Activated CD4-positive, CD25-positive, alpha-beta regulatory T cell treated with anti-CD3 and anti-CD28 coated beads, Interleukin-2, amount 50 U/mL, for 16 hours (primary cell): ENCODE results near the gene CNKSR3.

Experiments
- DNase-seq: peaks from one replicate; pipeline ENCODE4 v3.0.0-alpha.2; 2020; ENCODE audit warnings: low read depth, low spot score

Gene CNKSR3

GRCh38 chr6:154383273-154383672 lies 127.2 kb downstream of the CNKSR3 start:
- DNase-seq: no peak

- no peak for DNase-seq
These were observed 127.7 kb downstream of the CNKSR3 start for GRCh38 chr6:154382740-154383139.

GRCh38 chr6:154381548-154381947 lies 128.9 kb downstream of the CNKSR3 start:
- DNase-seq: no peak

GRCh38 chr6:154380741-154381140 lies 129.7 kb downstream of the CNKSR3 start:
- no peak for DNase-seq

GRCh38 chr6:154379585-154379984 lies 130.9 kb downstream of the CNKSR3 start:
- no peak for DNase-seq

GRCh38 chr6:154378518-154378917 lies 132.0 kb downstream of the CNKSR3 start:
- no peak for DNase-seq

- DNase-seq: no peak
These were observed 132.8 kb downstream of the CNKSR3 start for GRCh38 chr6:154377726-154378125.

- no peak for DNase-seq
These were observed 136.5 kb downstream of the CNKSR3 start for GRCh38 chr6:154373971-154374370.

GRCh38 chr6:154371281-154371680 lies 139.2 kb downstream of the CNKSR3 start:
- DNase-seq: no peak

GRCh38 chr6:154370545-154370944 lies 139.9 kb downstream of the CNKSR3 start:
- DNase-seq: no peak

- DNase-seq: no peak
These were observed 142.4 kb downstream of the CNKSR3 start for GRCh38 chr6:154367839-154368695.

GRCh38 chr6:154367336-154367735 lies 143.1 kb downstream of the CNKSR3 start:
- no peak for DNase-seq

GRCh38 chr6:154363821-154364220 lies 146.7 kb downstream of the CNKSR3 start:
- no peak for DNase-seq

GRCh38 chr6:154361476-154361875 lies 149.0 kb downstream of the CNKSR3 start:
- no peak for DNase-seq

- no peak for DNase-seq
These were observed 150.0 kb downstream of the CNKSR3 start for GRCh38 chr6:154360476-154360875.

GRCh38 chr6:154359679-154360078 lies 150.8 kb downstream of the CNKSR3 start:
- no peak for DNase-seq

- DNase-seq: no peak
These were observed 151.3 kb downstream of the CNKSR3 start for GRCh38 chr6:154359161-154359574.

- no peak for DNase-seq
These were observed 152.4 kb downstream of the CNKSR3 start for GRCh38 chr6:154358019-154358545.

- no peak for DNase-seq
These were observed 153.8 kb downstream of the CNKSR3 start, which contains the start of gene IPCEF1 for GRCh38 chr6:154356690-154357089. Gene IPCEF1, minus strand, starts transcription at chr6:154356803. Its CDS starts 90,856 bp downstream, at chr6:154265947.

- no peak for DNase-seq
These were observed 154.4 kb downstream of the CNKSR3 start for GRCh38 chr6:154356113-154356512.

- DNase-seq: no peak
These were observed 156.2 kb downstream of the CNKSR3 start for GRCh38 chr6:154354265-154354777.

- no peak for DNase-seq
These were observed 156.9 kb downstream of the CNKSR3 start for GRCh38 chr6:154353626-154354025.
